ENCODE measurements around the gene SMOC2.

GRCh38 chr6:168518867-168519266, 77.9 kb downstream of the SMOC2 start:
- TF ChIP-seq CTCF (IDR thresholded peaks at IDR 0.05; ENCODE audit: poor library complexity, severe bottlenecking) (no peak), MXI1 (conservative IDR thresholded peaks at IDR 0.05; ENCODE audit: poor library complexity, severe bottlenecking) (no peak), EZH2 (IDR thresholded peaks at IDR 0.05; ENCODE audit: borderline replicate concordance, insufficient read depth, low read length, poor library complexity, severe bottlenecking) (no peak), REST (IDR thresholded peaks at IDR 0.05; ENCODE audit: borderline replicate concordance) (no peak), POLR2AphosphoS5 (IDR thresholded peaks at IDR 0.05) (no peak), TAF1 (IDR thresholded peaks at IDR 0.05; ENCODE audit: low read depth) (no peak), EP300 (conservative IDR thresholded peaks at IDR 0.05; ENCODE audit: poor library complexity, severe bottlenecking) (no peak)
